Neural progenitor cell (in vitro differentiated cells): ENCODE results near the gene ZSCAN10. TPM values are rescaled to one million over a fixed set of nuclear protein-coding genes. Genes with fewer than 3 reads are reported as not detected.

Experiments used
- DNase-seq: peaks from one replicate; pipeline ENCODE4 v3.0.0-alpha.2; 2016; ENCODE audit warnings: low spot score
- H2AFZ ChIP-seq: fragments of 200-600 bp; sonication (generic); replicated peaks from 2 replicates; pipeline ENCODE4 v1.6.1; 2016; ENCODE audit warnings: antibody characterized with exemption
- H3F3A ChIP-seq: fragments of 200-600 bp; sonication (generic); 2 replicates; pipeline ENCODE4 v1.6.1; 2016; ENCODE audit warnings: antibody characterized with exemption, low read depth
- H3K27ac ChIP-seq: fragments of 200-600 bp; sonication (generic); 2 replicates; pipeline ENCODE4 v1.5.1; 2016; ENCODE audit warnings: mild to moderate bottlenecking
- H3K27me3 ChIP-seq: fragments of 200-600 bp; sonication (generic); 2 replicates; pipeline ENCODE4 v1.6.1; 2016; ENCODE audit warnings: mild to moderate bottlenecking, moderate library complexity
- H3K36me3 ChIP-seq: fragments of 200-600 bp; sonication (generic); 2 replicates; pipeline ENCODE4 v1.5.1; 2016
- H3K4me1 ChIP-seq: fragments of 200-600 bp; sonication (generic); 2 replicates; pipeline ENCODE4 v1.6.1; 2016; ENCODE audit warnings: mixed run types
- H3K4me2 ChIP-seq: fragments of 200-600 bp; sonication (generic); 2 replicates; pipeline ENCODE4 v1.6.1; 2016
- H3K4me3 ChIP-seq: fragments of 200-600 bp; sonication (generic); 2 replicates; pipeline ENCODE4 v1.5.1; 2016
- H3K79me2 ChIP-seq: fragments of 200-600 bp; sonication (generic); 2 replicates; pipeline ENCODE4 v1.6.1; 2016; ENCODE audit warnings: low read depth
- H3K9ac ChIP-seq: fragments of 200-600 bp; sonication (generic); 2 replicates; pipeline ENCODE4 v1.6.1; 2016
- H3K9me3 ChIP-seq: fragments of 200-600 bp; sonication (generic); 2 replicates; pipeline ENCODE4 v1.5.1; 2016; ENCODE audit warnings: low read depth
- H4K20me1 ChIP-seq: fragments of 200-600 bp; sonication (generic); 2 replicates; pipeline ENCODE4 v1.6.1; 2016; ENCODE audit warnings: low read depth
- H3K27ac Mint-ChIP-seq: 3 replicates; pipeline ENCODE4 v1.8.0; 2021; ENCODE audit warnings: mixed read lengths
- H3K27me3 Mint-ChIP-seq: 2 replicates; pipeline ENCODE4 v1.8.0; 2022; ENCODE audit warnings: low read depth, mild to moderate bottlenecking, inconsistent platforms, moderate library complexity, mixed read lengths; ENCODE audit not compliant: insufficient read depth
- H3K36me3 Mint-ChIP-seq: 3 replicates; pipeline ENCODE4 v1.8.0; 2021; ENCODE audit warnings: mixed read lengths
- H3K4me1 Mint-ChIP-seq: 3 replicates; pipeline ENCODE4 v1.8.0; 2021; ENCODE audit warnings: mixed read lengths
- H3K4me3 Mint-ChIP-seq: 3 replicates; pipeline ENCODE4 v1.8.0; 2021; ENCODE audit warnings: mild to moderate bottlenecking, moderate library complexity, mixed read lengths
- H3K9me3 Mint-ChIP-seq: 3 replicates; pipeline ENCODE4 v1.8.0; 2020; ENCODE audit warnings: mixed read lengths
- EZH2 ChIP-seq: fragments of 200-600 bp; sonication (generic); IDR thresholded peaks from 2 replicates; pipeline ENCODE4 v1.6.1; 2017; ENCODE audit warnings: antibody characterized with exemption, mild to moderate bottlenecking, moderate library complexity
- EZH2phosphoT487 ChIP-seq: fragments of 200-600 bp; sonication (generic); IDR thresholded peaks from 2 replicates; pipeline ENCODE4 v1.6.1; 2017; ENCODE audit warnings: antibody characterized with exemption
- total RNA-seq: library from RNA; depleted of rRNA; stranded (reverse); fragments of >200 nt; gene quantifications from 2 replicates; pipeline ENCODE4 v1.2.3, GENCODE V29; 2015; ENCODE audit warnings: low replicate concordance
- TF ChIP-seq, protein P1 (sequence below): fragments of 200-600 bp; sonication (generic); IDR thresholded peaks from 2 replicates; pipeline ENCODE4 v1.5.1; 2017; ENCODE audit warnings: antibody characterized with exemption, mild to moderate bottlenecking

The ZSCAN10 gene
- total RNA-seq, 1 donor from 2014 or later = 5.4 TPM

DNA sequence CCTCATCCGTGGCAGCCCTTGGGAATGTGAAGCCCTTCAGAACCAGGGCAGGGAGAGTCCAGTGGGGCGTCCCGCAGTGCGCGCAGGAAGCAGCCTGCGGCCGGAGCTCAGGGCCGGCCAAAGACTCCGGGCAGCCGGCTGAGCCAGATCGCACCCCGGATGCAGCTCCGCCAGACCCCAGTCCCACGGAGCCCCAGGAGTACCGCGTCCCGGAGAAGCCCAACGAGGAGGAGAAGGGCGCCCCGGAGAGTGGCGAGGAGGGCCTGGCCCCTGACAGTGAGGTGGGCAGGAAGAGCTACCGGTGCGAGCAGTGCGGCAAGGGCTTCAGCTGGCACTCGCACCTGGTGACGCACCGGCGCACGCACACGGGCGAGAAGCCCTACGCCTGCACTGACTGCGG is 20.2 kb upstream of the ZSCAN10 start:
- peaks cover 13% of the 10 kb centered on the region for H3K4me1 Mint-ChIP-seq

DNA sequence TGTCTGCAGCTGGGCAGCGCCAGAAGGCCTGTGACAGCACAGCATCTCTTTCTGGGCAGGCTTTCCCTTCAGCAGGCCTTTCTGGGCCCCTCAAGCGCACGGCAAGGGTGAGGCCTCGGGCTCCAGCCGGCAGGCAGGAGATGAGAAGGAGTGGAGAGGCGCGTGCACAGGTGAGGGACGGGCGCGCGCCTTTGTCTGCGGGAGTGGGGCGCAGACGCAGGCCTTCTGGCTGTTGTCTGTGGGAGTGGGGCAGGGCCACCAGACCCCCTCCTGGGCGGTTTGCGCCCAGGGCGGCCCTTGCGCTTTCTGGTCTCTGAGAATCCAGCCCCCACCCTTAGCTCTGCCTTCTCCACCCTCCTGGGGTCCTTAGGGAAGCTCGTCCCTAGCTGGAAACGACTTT is 19.8 kb upstream of the ZSCAN10 start:
- Histone ChIP-seq H3K36me3 (no peaks in the 10 kb centered on the region), H3K27me3 (peaks cover 3% of the 10 kb centered on the region), H3K9me3 (no peaks in the 10 kb centered on the region), H3K4me3 (no peak overlapping the region), H3K4me1 (no peaks in the 10 kb centered on the region), H3K9ac (no peak overlapping the region), H3F3A (peaks cover 13% of the 10 kb centered on the region), H3K27ac (no peak overlapping the region), H4K20me1 (no peaks in the 10 kb centered on the region), H3K79me2 (peaks cover 8% of the 10 kb centered on the region), H2AFZ (no peak overlapping the region), H3K4me2 (no peak overlapping the region)
- H3K4me1 Mint-ChIP-seq = peaks cover 14% of the 10 kb centered on the region
- DNase-seq = no peak
- H3K36me3 Mint-ChIP-seq = peaks cover 4% of the 10 kb centered on the region
- TF ChIP-seq, protein P1, sequence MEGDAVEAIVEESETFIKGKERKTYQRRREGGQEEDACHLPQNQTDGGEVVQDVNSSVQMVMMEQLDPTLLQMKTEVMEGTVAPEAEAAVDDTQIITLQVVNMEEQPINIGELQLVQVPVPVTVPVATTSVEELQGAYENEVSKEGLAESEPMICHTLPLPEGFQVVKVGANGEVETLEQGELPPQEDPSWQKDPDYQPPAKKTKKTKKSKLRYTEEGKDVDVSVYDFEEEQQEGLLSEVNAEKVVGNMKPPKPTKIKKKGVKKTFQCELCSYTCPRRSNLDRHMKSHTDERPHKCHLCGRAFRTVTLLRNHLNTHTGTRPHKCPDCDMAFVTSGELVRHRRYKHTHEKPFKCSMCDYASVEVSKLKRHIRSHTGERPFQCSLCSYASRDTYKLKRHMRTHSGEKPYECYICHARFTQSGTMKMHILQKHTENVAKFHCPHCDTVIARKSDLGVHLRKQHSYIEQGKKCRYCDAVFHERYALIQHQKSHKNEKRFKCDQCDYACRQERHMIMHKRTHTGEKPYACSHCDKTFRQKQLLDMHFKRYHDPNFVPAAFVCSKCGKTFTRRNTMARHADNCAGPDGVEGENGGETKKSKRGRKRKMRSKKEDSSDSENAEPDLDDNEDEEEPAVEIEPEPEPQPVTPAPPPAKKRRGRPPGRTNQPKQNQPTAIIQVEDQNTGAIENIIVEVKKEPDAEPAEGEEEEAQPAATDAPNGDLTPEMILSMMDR = no peak
- TF ChIP-seq EZH2 (no peak), EZH2phosphoT487 (no peak)
- H3K4me3 Mint-ChIP-seq = no peak overlapping the region
- H3K27me3 Mint-ChIP-seq = peaks cover 8% of the 10 kb centered on the region
- no peaks in the 10 kb centered on the region for H3K9me3 Mint-ChIP-seq
- H3K27ac Mint-ChIP-seq = no peak overlapping the region

More for the DNA sequence above, 20.2 kb upstream of the ZSCAN10 start:
- peaks cover 4% of the 10 kb centered on the region for H3K36me3 Mint-ChIP-seq
- H3K9me3 Mint-ChIP-seq = no peaks in the 10 kb centered on the region
- H3K27me3 Mint-ChIP-seq = peaks cover 8% of the 10 kb centered on the region
- no peak overlapping the region for H3K27ac Mint-ChIP-seq
- H3K4me3 ChIP-seq = no peak overlapping the region
- no peak overlapping the region for H3K9ac ChIP-seq
- DNase-seq = no peak
- peaks cover 16% of the 10 kb centered on the region for H3F3A ChIP-seq
- H2AFZ ChIP-seq = no peak overlapping the region
- TF ChIP-seq, protein P1 = no peak
- TF ChIP-seq EZH2 = no peak
- no peaks in the 10 kb centered on the region for H3K4me1 ChIP-seq
- H3K9me3 ChIP-seq = no peaks in the 10 kb centered on the region
- H3K36me3 ChIP-seq = no peaks in the 10 kb centered on the region
- H3K4me3 Mint-ChIP-seq = no peak overlapping the region
- H3K27ac ChIP-seq = no peak overlapping the region
- H3K79me2 ChIP-seq = peaks cover 4% of the 10 kb centered on the region
- no peak overlapping the region for H3K4me2 ChIP-seq
- H4K20me1 ChIP-seq = no peaks in the 10 kb centered on the region
- H3K27me3 ChIP-seq = peaks cover 3% of the 10 kb centered on the region

DNA sequence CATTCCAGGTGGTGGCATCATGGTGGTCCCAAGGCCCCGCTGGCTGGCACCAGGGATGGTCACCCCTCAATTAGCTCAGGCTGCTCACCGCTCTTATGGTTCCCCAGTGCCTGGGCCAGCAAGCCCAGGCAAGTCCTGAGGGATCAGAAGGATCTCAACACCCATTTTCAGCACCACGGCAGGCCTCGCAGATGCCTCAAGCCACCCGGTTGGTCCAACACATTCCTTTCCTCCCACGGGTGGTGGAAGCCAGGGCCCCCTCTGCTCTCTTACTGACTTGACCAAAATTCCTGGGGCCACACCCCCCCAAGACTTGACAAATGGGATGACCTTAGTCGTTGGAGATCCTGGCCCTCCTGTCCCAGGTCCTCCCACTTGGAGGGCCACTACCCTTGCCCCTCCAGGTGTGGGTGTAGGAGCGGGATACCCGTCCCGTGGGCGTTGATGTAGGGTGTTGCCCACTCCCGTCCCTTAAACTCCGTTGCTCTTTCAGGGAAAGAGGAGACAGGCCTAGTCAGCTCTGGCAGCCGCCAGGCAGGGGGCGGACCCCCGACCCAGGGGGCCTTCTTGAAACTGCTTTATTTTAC is 19.2 kb upstream of the ZSCAN10 start:
- DNase-seq = no peak
- Histone ChIP-seq H3K36me3 (no peaks in the 10 kb centered on the region), H3K4me3 (no peak overlapping the region), H3K27ac (no peak overlapping the region), H3F3A (peaks cover 8% of the 10 kb centered on the region), H3K27me3 (peaks cover 3% of the 10 kb centered on the region), H3K79me2 (peaks cover 14% of the 10 kb centered on the region), H3K4me1 (peaks cover 5% of the 10 kb centered on the region), H2AFZ (no peak overlapping the region), H3K4me2 (no peak overlapping the region), H3K9ac (no peak overlapping the region), H4K20me1 (no peaks in the 10 kb centered on the region), H3K9me3 (no peaks in the 10 kb centered on the region)
- no peak overlapping the region for H3K27ac Mint-ChIP-seq
- H3K4me1 Mint-ChIP-seq = peaks cover 14% of the 10 kb centered on the region
- TF ChIP-seq, protein P1 = no peak
- H3K27me3 Mint-ChIP-seq = peaks cover 5% of the 10 kb centered on the region
- no peak overlapping the region for H3K4me3 Mint-ChIP-seq
- peaks cover 4% of the 10 kb centered on the region for H3K36me3 Mint-ChIP-seq
- H3K9me3 Mint-ChIP-seq = no peaks in the 10 kb centered on the region
